IMR-90 (cell line): ENCODE measurements around the gene CD2AP. TPM values are rescaled to one million over a fixed set of nuclear protein-coding genes. Genes with fewer than 3 reads are reported as not detected.

Experiments used
- ATAC-seq: fragments of 200-7000 bp; cut with Tn5 transposase; 2 replicates; pipeline ENCODE4 v1.9.1; 2020; ENCODE audit warnings: low read depth, mild to moderate bottlenecking, moderate library complexity
- BruUV-seq: library from RNA; stranded (reverse); fragments of 400-500 nt; replicated peaks from 2 replicates; lab custom pipeline; 2021; lab: Mats Ljungman, UMichigan
- CTCF ChIA-PET: fragments of 300-600 bp; formaldehyde crosslinking; extraction: SDS; loops from one replicate; lab custom pipeline; 2021; ENCODE audit warnings: antibody characterized with exemption; lab: Yijun Ruan, JAX
- POLR2A ChIA-PET: fragments of 300-600 bp; sonication (Branson Sonifier 250); formaldehyde crosslinking; loops from one replicate; lab custom pipeline; 2022; ENCODE audit warnings: antibody characterized with exemption; ENCODE audit not compliant: unreplicated experiment; lab: Charles Lee
- DNase-seq: peaks from one replicate; pipeline ENCODE4 v3.0.0; 2013
- H2AFZ ChIP-seq: replicated peaks from 2 replicates; pipeline ENCODE3; 2013; ENCODE audit warnings: low read length, mild to moderate bottlenecking; ENCODE audit not compliant: poor library complexity
- H2AK5ac ChIP-seq: 2 replicates; pipeline ENCODE4 v1.6.1; 2013; ENCODE audit warnings: low read depth, low read length, inconsistent platforms
- H2AK9ac ChIP-seq: replicated peaks from 2 replicates; pipeline ENCODE3; 2013; ENCODE audit warnings: mild to moderate bottlenecking, low read depth, low read length, moderate library complexity; ENCODE audit not compliant: poor library complexity
- H2BK120ac ChIP-seq: 2 replicates; pipeline ENCODE4 v1.6.1; 2013; ENCODE audit warnings: low read depth, low read length, inconsistent platforms
- H2BK15ac ChIP-seq: 3 replicates; pipeline ENCODE4 v1.6.1; 2013; ENCODE audit warnings: low read depth, low read length, inconsistent platforms
- H2BK20ac ChIP-seq: 2 replicates; pipeline ENCODE4 v1.6.1; 2013; ENCODE audit warnings: low read depth, mild to moderate bottlenecking, inconsistent platforms, low read length, moderate library complexity
- H2BK5ac ChIP-seq: 2 replicates; pipeline ENCODE4 v1.6.1; 2013; ENCODE audit warnings: mild to moderate bottlenecking, low read depth, low read length, inconsistent platforms; ENCODE audit not compliant: poor library complexity, severe bottlenecking
- H3K14ac ChIP-seq: replicated peaks from 2 replicates; pipeline ENCODE4 v1.6.1; 2013; ENCODE audit warnings: low read depth, low read length, inconsistent platforms
- H3K18ac ChIP-seq: 2 replicates; pipeline ENCODE4 v1.6.1; 2013; ENCODE audit warnings: low read depth, low read length, control low read depth
- H3K23ac ChIP-seq: 2 replicates; pipeline ENCODE4 v1.6.1; 2013; ENCODE audit warnings: low read depth, low read length, inconsistent platforms
- H3K27ac ChIP-seq: 2 replicates; pipeline ENCODE4 v1.5.1; 2013; ENCODE audit warnings: mild to moderate bottlenecking, control low read depth, low read length; ENCODE audit not compliant: insufficient read depth
- H3K27me3 ChIP-seq: 2 replicates; pipeline ENCODE4 v1.6.1; 2013; ENCODE audit warnings: low read length; ENCODE audit not compliant: control insufficient read depth, insufficient read depth
- H3K36me3 ChIP-seq: 2 replicates; pipeline ENCODE4 v1.6.1; 2013; ENCODE audit warnings: low read length, mixed read lengths; ENCODE audit not compliant: control insufficient read depth, insufficient read depth
- H3K4ac ChIP-seq: 2 replicates; pipeline ENCODE4 v1.6.1; 2013; ENCODE audit warnings: low read depth, low read length, inconsistent platforms
- H3K4me1 ChIP-seq: 2 replicates; pipeline ENCODE4 v1.6.1; 2013; ENCODE audit warnings: low read length, mixed read lengths; ENCODE audit not compliant: control insufficient read depth, insufficient read depth
- H3K4me2 ChIP-seq: 2 replicates; pipeline ENCODE4 v1.6.1; 2013; ENCODE audit warnings: low read depth, mild to moderate bottlenecking, control low read depth, low read length, moderate library complexity
- H3K4me3 ChIP-seq: 2 replicates; pipeline ENCODE4 v1.5.1; 2013; ENCODE audit warnings: low read depth, mild to moderate bottlenecking, control low read depth, low read length, moderate library complexity; ENCODE audit not compliant: insufficient read depth
- H3K56ac ChIP-seq: 2 replicates; pipeline ENCODE4 v1.6.1; 2013; ENCODE audit warnings: low read length, inconsistent platforms; ENCODE audit not compliant: insufficient read depth; ENCODE audit errors: extremely low read depth
- H3K79me1 ChIP-seq, 2 experiments: 2 replicates each; pipeline ENCODE4 v1.6.1; 2013; ENCODE audit warnings: low read length in 2 of 2, inconsistent platforms in 1 of 2, low read depth in 1 of 2
- H3K9ac ChIP-seq: 2 replicates; pipeline ENCODE4 v1.6.1; 2013; ENCODE audit warnings: low read depth, low read length, control low read depth
- H3K9me1 ChIP-seq: 2 replicates; pipeline ENCODE4 v1.6.1; 2013; ENCODE audit warnings: low read length, inconsistent platforms; ENCODE audit not compliant: insufficient read depth
- H3K9me3 ChIP-seq: 2 replicates; pipeline ENCODE4 v1.6.1; 2013; ENCODE audit warnings: low read length; ENCODE audit not compliant: control insufficient read depth, insufficient read depth
- H4K20me1 ChIP-seq: 2 replicates; pipeline ENCODE4 v1.6.1; 2013; ENCODE audit warnings: low read length, inconsistent platforms; ENCODE audit not compliant: insufficient read depth
- H4K5ac ChIP-seq: 2 replicates; pipeline ENCODE4 v1.6.1; 2013; ENCODE audit warnings: mild to moderate bottlenecking, low read depth, low read length, control low read depth
- H4K8ac ChIP-seq, 2 experiments: 2 replicates each; pipeline ENCODE4 v1.6.1; 2013; ENCODE audit warnings: low read depth in 2 of 2, low read length in 2 of 2, control low read depth in 1 of 2, inconsistent platforms in 1 of 2
- H4K91ac ChIP-seq: 2 replicates; pipeline ENCODE4 v1.6.1; 2013; ENCODE audit warnings: low read depth, low read length, inconsistent platforms; ENCODE audit not compliant: insufficient read depth
- BHLHE40 ChIP-seq: fragments of 150-350 bp; IDR thresholded peaks from 2 replicates; pipeline ENCODE4 v1.6.1; 2016; ENCODE audit warnings: mild to moderate bottlenecking, low read depth, low read length
- CHD1 ChIP-seq: IDR thresholded peaks from 2 replicates; pipeline ENCODE4 v1.6.1; 2012; ENCODE audit warnings: low read depth, low read length, improper control_type of control experiment
- CTCF ChIP-seq: conservative IDR thresholded peaks from 2 replicates; pipeline ENCODE4 v1.5.1; 2012; ENCODE audit warnings: mild to moderate bottlenecking, low read depth, low read length, improper control_type of control experiment
- ELK1 ChIP-seq: fragments of 150-350 bp; IDR thresholded peaks from 2 replicates; pipeline ENCODE4 v1.6.1; 2016; ENCODE audit warnings: low read depth, mild to moderate bottlenecking, low read length, moderate library complexity, borderline replicate concordance
- FOS ChIP-seq: fragments of 150-350 bp; IDR thresholded peaks from 2 replicates; pipeline ENCODE4 v1.6.1; 2016; ENCODE audit warnings: low read depth, low read length
- MAFK ChIP-seq: IDR thresholded peaks from 2 replicates; pipeline ENCODE4 v1.6.1; 2012; ENCODE audit warnings: low read depth, low read length, improper control_type of control experiment
- MAZ ChIP-seq: IDR thresholded peaks from 2 replicates; pipeline ENCODE4 v1.6.1; 2012; ENCODE audit warnings: low read depth, mild to moderate bottlenecking, low read length, improper control_type of control experiment, moderate library complexity, borderline replicate concordance
- MXI1 ChIP-seq: IDR thresholded peaks from 2 replicates; pipeline ENCODE4 v1.6.1; 2012; ENCODE audit warnings: low read depth, mild to moderate bottlenecking, low read length, moderate library complexity, borderline replicate concordance
- NFE2L2 ChIP-seq: fragments of 150-350 bp; IDR thresholded peaks from 2 replicates; pipeline ENCODE4 v1.6.1; 2016; ENCODE audit warnings: low read depth, mild to moderate bottlenecking, low read length
- RCOR1 ChIP-seq: IDR thresholded peaks from 2 replicates; pipeline ENCODE4 v1.6.1; 2012; ENCODE audit warnings: mild to moderate bottlenecking, low read length, improper control_type of control experiment; ENCODE audit not compliant: insufficient replicate concordance
- RFX5 ChIP-seq: IDR thresholded peaks from 2 replicates; pipeline ENCODE4 v1.8.0; 2012; ENCODE audit warnings: low read depth, mild to moderate bottlenecking, low read length, moderate library complexity
- USF2 ChIP-seq: fragments of 150-350 bp; IDR thresholded peaks from 2 replicates; pipeline ENCODE4 v1.6.1; 2017; ENCODE audit warnings: mild to moderate bottlenecking, antibody characterized with exemption, low read length, low read depth
- WGBS, 2 experiments: methylation state at CpG; one replicate each; pipeline versions ENCODE4 v1.1.5 to v1.1.7; 2013; ENCODE audit warnings: missing lambda C conversion rate in 2 of 2; ENCODE audit not compliant: insufficient read length in 1 of 2; ENCODE audit errors: extremely low coverage in 2 of 2; 5-methylcytosine and 5-hydroxymethylcytosine counted together
- dilution Hi-C: fragments of 300-500 bp; cut with HindIII; formaldehyde crosslinking; loops from one replicate; pipeline ENCODE4 v1.14.3; 2018; ENCODE audit warnings: low sequenced_read_pairs; ENCODE audit not compliant: unreplicated experiment
- in situ Hi-C: fragments of 300-500 bp; cut with MboI; formaldehyde crosslinking; loops from 3 replicates; pipeline ENCODE4 v1.14.3; 2019; ENCODE audit warnings: low sequenced_read_pairs, inconsistent platforms, mixed read lengths
- intact Hi-C: fragments of 100-400 bp; cut with micrococcal nuclease; formaldehyde crosslinking; loops from 2 replicates; pipeline ENCODE4 v1.10.0; 2022
- polyA plus RNA-seq, 3 experiments: library from polyadenylated mRNA; depleted of rRNA; stranded (reverse); fragments of >200 nt; gene quantifications; 2 replicates each; pipeline ENCODE4 v1.2.3, GENCODE V29; 2012; ENCODE audit warnings: low replicate concordance in 1 of 3
- total RNA-seq: library from RNA; depleted of rRNA; stranded (reverse); fragments of >200 nt; gene quantifications from 2 replicates; pipeline ENCODE4 v1.2.3, GENCODE V29; 2012

CD2AP gene
- total and polyA plus RNA-seq, 2 of the 4 experiments (the other 2 are of a cell fraction) = 5.3 to 7.5 TPM

GRCh38 chr6:47621838-47622449 lies 144.4 kb downstream of the CD2AP start:
- Histone ChIP-seq H2BK5ac (no peak overlapping the region), H3K4me3 (no peak overlapping the region), H3K27ac (no peak overlapping the region), H4K91ac (no peak overlapping the region), H2BK120ac (no peak overlapping the region), H3K4me2 (no peak overlapping the region), H4K8ac (no peak overlapping the region), H3K36me3 (peaks cover 8% of the 10 kb centered on the region), H3K9ac (no peak overlapping the region), H3K9me1 (no peaks in the 10 kb centered on the region), H3K9me3 (no peaks in the 10 kb centered on the region), H2AFZ (no peak overlapping the region), H3K18ac (no peak overlapping the region), H2BK15ac (no peak overlapping the region), H2AK5ac (no peak overlapping the region), H2AK9ac (no peak overlapping the region), H3K14ac (no peak overlapping the region), H2BK20ac (no peak overlapping the region), H4K5ac (no peak overlapping the region), H3K23ac (no peak overlapping the region), H4K20me1 (no peaks in the 10 kb centered on the region), H3K56ac (no peak overlapping the region), H3K27me3 (no peaks in the 10 kb centered on the region), H3K4ac (no peak overlapping the region), H3K4me1 (no peaks in the 10 kb centered on the region), H3K79me1 (no peaks in the 10 kb centered on the region)
- DNase-seq = no peak
- BruUV-seq = no TSS peak
- intact Hi-C loops (no loop called here), in situ Hi-C loops (no loop called here), dilution Hi-C loops (no loop called here)
- 100% methylated on average over 4 of the region's 12 CpGs; no CpG with 5 or more reads in 1 of the 2 experiments for WGBS, 2 experiments
- CTCF ChIA-PET = interaction anchor here (2.0 kb wide), 1 partner anchor 9 kb away, joined by 5 read pairs; no protein-coding TSS in a partner anchor
- TF ChIP-seq BHLHE40 (no peak), RCOR1 (no peak), ELK1 (no peak), MAZ (no peak), FOS (no peak), USF2 (no peak), MXI1 (no peak), MAFK (no peak), NFE2L2 (no peak), CTCF (no peak), RFX5 (no peak), CHD1 (no peak)
- no peak for ATAC-seq
- POLR2A ChIA-PET = interaction anchor here (0.6 kb wide), 1 partner anchor 213 kb away, joined by 5 read pairs; no protein-coding TSS in a partner anchor
